Measurements from ENCODE around the gene USO1.
A peak's percentile ranks its signal among the peaks of the same experiment; 100 is the strongest.

DNA sequence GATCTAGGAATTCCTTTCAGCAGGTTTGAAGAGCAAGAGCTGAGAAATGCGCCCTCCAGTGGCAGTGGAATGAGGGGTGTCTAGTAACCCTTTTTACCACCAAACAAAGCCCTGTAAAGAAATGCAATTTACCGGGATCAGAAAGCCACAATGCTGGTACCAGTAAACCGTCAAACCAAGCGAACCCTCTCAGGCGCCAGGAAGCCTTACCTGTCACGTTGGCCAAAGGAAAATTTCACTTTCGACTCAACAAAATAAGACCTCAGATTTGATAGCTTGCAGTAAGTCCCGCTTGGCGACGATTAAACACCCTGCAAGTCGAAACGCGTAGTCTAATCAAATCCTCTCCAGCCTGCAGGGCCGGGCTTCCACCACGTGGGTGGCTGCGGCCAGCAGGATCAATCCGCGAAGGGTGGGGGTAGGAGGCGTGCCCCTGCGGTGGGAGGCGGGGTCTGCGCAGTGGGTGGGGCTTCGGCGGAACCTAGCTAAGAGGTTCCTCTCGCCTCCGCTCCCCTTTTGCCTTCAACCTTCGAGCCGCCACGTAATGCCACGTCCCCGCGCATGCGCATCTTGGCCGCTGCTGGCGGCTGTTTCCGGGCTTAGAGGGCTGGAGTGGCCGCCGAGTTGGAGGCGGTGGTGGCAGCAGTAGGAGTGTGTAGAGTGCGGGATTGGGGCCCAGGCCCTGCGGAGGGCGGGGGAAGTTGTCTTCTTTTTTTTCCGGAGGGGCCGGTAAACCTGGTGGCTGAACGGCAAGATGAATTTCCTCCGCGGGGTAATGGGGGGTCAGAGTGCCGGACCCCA, at the start of gene USO1:
- TF ChIP-seq POLR2A (IDR thresholded peaks at IDR 0.05): peak; percentile 83
- TF ChIP-seq, protein P1, sequence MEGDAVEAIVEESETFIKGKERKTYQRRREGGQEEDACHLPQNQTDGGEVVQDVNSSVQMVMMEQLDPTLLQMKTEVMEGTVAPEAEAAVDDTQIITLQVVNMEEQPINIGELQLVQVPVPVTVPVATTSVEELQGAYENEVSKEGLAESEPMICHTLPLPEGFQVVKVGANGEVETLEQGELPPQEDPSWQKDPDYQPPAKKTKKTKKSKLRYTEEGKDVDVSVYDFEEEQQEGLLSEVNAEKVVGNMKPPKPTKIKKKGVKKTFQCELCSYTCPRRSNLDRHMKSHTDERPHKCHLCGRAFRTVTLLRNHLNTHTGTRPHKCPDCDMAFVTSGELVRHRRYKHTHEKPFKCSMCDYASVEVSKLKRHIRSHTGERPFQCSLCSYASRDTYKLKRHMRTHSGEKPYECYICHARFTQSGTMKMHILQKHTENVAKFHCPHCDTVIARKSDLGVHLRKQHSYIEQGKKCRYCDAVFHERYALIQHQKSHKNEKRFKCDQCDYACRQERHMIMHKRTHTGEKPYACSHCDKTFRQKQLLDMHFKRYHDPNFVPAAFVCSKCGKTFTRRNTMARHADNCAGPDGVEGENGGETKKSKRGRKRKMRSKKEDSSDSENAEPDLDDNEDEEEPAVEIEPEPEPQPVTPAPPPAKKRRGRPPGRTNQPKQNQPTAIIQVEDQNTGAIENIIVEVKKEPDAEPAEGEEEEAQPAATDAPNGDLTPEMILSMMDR (IDR thresholded peaks at IDR 0.05): peak; percentile 49 to 72 (median 58)

All from testis (tissue), 2 donors.